Activated naive CD4-positive, alpha-beta T cell treated with anti-CD3 and anti-CD28 coated beads, Interleukin-2, amount 50 U/mL, for 72 hours (primary cell): Measurements from ENCODE around the gene NUDT19. TPM values are rescaled to one million over a fixed set of nuclear protein-coding genes. Genes with fewer than 3 reads are reported as not detected.
A peak's percentile ranks its signal among the peaks of the same experiment; 100 is the strongest.
"Not testable (repeated sequence)": the region's sequence is repeated elsewhere in the genome, so short reads cannot be mapped to it uniquely, and the experiment has no call there.

Experiments
- ATAC-seq, 2 donors: fragments of 150-1000 bp; cut with Tn5 transposase; 2 replicates each; pipeline ENCODE4 v1.10.0; 2021; ENCODE audit warnings: mild to moderate bottlenecking in 2 of 2, moderate library complexity in 2 of 2
- DNase-seq, 2 donors: peaks; one replicate each; pipeline ENCODE4 v3.0.0; 2021 to 2022; ENCODE audit warnings: low spot score in 2 of 2
- H3K27ac Mint-ChIP-seq, 2 donors: one replicate each; pipeline ENCODE4 v1.8.0; 2022; ENCODE audit warnings: mild to moderate bottlenecking in 2 of 2, mixed read lengths in 2 of 2
- H3K36me3 Mint-ChIP-seq, 2 donors: one replicate each; pipeline ENCODE4 v1.8.0; 2022; ENCODE audit warnings: mixed read lengths in 2 of 2
- H3K9me3 Mint-ChIP-seq, 2 donors: one replicate each; pipeline ENCODE4 v1.8.0; 2022; ENCODE audit warnings: mixed read lengths in 2 of 2
- total RNA-seq, 2 donors: library from RNA; stranded (reverse); gene quantifications; one replicate each; pipeline ENCODE4 v1.2.3, GENCODE V29; 2022

Gene NUDT19
- total RNA-seq, 2 donors from 2014 or later = 10.1 to 15.9 TPM

DNA sequence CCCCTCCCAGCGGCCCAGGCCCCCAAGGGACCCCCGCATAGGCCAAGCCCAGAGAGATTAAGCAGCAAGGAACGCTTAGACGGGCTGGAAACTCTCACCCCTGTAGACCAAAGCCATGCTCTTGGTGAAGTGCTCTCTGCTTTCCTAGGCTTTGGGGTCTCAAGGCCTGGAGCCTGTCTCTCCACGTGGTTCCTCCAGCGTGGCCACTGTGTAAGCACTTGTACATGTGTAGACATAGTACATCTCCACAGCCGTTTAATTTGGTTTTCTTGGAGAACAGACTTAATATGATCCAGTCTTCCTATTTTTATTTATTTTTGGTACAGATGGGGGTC, 1.1 kb downstream of the NUDT19 start:
- peaks cover 6% of the 10 kb centered on the region in 2 donors for H3K9me3 Mint-ChIP-seq
- peaks cover 36 to 47% of the 10 kb centered on the region in 2 donors for H3K36me3 Mint-ChIP-seq
- no peak for ATAC-seq
- DNase-seq = no peak
- peak overlapping the region; percentile 89 to 98 for H3K27ac Mint-ChIP-seq

- Mint-ChIP-seq H3K27ac (peak overlapping the region; percentile 89 to 98), H3K36me3 (peaks cover 43 to 54% of the 10 kb centered on the region in 2 donors)
- not testable (repeated sequence) for ATAC-seq, H3K9me3 Mint-ChIP-seq
- peak in 1 of 2 donors; percentile 46 for DNase-seq
Observed at GRCh38 chr19:32693151-32694108, 1.8 kb downstream of the NUDT19 start.

DNA sequence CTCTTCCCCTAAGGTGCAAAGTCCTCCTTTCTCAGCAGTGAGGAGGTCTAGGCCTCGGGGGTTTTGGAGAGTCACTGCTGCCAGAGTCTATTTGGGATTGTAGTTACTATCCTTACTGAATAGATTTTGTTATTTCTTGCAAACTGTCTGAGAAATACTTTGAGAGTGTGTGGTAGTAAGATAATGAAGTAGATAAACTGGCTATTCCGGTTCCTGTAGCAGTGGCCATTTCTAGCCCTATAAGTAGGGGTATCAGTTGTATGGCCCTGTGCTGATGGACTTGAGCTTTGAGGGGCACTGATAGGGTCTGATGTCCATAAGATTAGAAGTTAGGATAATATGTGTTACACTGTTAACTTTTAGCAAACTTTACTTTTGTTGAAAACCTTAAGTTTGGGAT, 2.7 kb downstream of the NUDT19 start:
- not testable (repeated sequence) for DNase-seq, H3K27ac Mint-ChIP-seq, H3K9me3 Mint-ChIP-seq, ATAC-seq
- H3K36me3 Mint-ChIP-seq = peaks cover 52 to 63% of the 10 kb centered on the region in 2 donors

DNA sequence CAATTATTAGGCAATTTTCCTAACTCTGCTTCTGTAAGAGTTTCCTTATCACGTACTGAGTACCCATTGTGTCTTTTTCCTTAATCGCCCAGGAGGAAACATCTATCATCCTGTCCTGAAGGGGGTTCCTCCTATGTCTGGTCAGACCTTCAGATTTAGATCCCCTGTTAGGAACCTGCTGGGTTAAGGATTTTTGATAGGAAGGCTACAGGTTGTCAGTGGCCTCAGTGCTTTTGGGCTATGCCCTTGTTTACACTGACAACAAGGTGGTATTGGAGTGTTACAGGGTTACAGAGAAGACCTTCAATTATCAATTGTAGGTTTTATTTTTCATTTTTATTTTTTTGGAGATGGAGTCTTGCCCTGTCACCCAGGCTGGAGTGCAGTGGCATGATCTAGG, 3.2 kb downstream of the NUDT19 start:
- not testable (repeated sequence) for H3K9me3 Mint-ChIP-seq, DNase-seq, ATAC-seq, H3K27ac Mint-ChIP-seq
- peaks cover 55 to 69% of the 10 kb centered on the region in 2 donors for H3K36me3 Mint-ChIP-seq

DNA sequence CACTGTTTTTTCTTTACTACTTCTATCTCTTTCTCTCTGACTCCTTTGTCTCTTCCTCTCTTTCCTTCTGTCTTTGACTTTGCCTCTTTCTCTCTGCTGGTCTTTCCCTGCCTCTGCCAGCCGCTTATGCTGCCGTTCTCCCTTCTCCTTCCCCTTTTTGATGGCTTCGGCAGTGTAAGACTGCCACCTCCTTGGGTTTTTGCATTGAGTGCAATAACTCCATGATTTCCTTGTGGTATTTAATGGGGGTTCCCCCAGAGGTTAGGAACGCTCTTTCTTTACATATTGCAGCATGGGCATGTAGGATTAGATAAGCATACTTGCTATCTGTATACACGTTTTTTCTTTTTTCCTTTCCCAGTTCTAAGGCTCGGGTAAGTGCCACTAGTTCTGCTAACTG, 3.9 kb downstream of the NUDT19 start:
- ATAC-seq, DNase-seq, H3K9me3 Mint-ChIP-seq: not testable (repeated sequence)
- H3K27ac Mint-ChIP-seq = peak overlapping the region in 1 of 2 donors; percentile 31
- H3K36me3 Mint-ChIP-seq = peaks cover 62 to 75% of the 10 kb centered on the region in 2 donors

- DNase-seq, ATAC-seq, H3K9me3 Mint-ChIP-seq: not testable (repeated sequence)
- peak overlapping the region in 1 of 2 donors; percentile 48 for H3K27ac Mint-ChIP-seq
- peaks cover 57 to 84% of the 10 kb centered on the region in 2 donors for H3K36me3 Mint-ChIP-seq
Observed at GRCh38 chr19:32696771-32697170, 5.2 kb downstream of the NUDT19 start.

GRCh38 chr19:32700129-32700528, 8.5 kb downstream of the NUDT19 start:
- not testable (repeated sequence) for DNase-seq, ATAC-seq, H3K27ac Mint-ChIP-seq
- Mint-ChIP-seq H3K36me3 (peaks cover 60 to 89% of the 10 kb centered on the region in 2 donors), H3K9me3 (peaks cover 7 to 12% of the 10 kb centered on the region in 2 donors)

- Mint-ChIP-seq H3K9me3 (peaks cover 7 to 15% of the 10 kb centered on the region in 2 donors), H3K27ac (no peak overlapping the region), H3K36me3 (peaks cover 55 to 88% of the 10 kb centered on the region in 2 donors)
- DNase-seq (no peak), ATAC-seq (no peak)
Observed at GRCh38 chr19:32702010-32702409, 10.4 kb downstream of the NUDT19 start.

DNA sequence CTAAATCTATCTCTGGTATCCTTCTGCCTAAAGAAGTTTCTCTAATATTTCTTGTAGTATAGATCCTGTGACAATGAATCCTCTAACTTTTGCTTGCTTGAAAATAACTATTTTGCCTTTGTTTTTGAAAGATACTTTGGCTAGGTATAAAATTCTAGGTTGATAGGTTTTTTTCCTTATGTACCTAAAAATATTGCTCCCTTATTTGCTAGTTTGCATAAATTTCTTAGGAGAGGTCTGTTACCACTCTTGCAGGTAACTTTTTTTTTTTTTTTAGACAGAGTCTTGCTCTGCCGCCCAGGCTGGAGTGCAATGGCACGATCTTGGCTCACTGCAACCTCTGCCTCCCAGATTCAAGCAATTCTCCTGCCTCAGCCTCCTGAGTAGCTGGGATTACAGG, 12.4 kb downstream of the NUDT19 start:
- ATAC-seq, H3K27ac Mint-ChIP-seq, DNase-seq: not testable (repeated sequence)
- Mint-ChIP-seq H3K36me3 (peaks cover 36 to 79% of the 10 kb centered on the region in 2 donors), H3K9me3 (peaks cover 7 to 14% of the 10 kb centered on the region in 2 donors)

GRCh38 chr19:32708457-32708856, 16.8 kb downstream of the NUDT19 start:
- Mint-ChIP-seq H3K36me3 (peaks cover 16 to 41% of the 10 kb centered on the region in 2 donors), H3K27ac (peak overlapping the region; percentile 60 to 83), H3K9me3 (peaks cover 4 to 8% of the 10 kb centered on the region in 2 donors)
- ATAC-seq = peak; percentile 95 to 98
- peak in 1 of 2 donors; percentile 26 for DNase-seq

GRCh38 chr19:32709032-32709431, 17.4 kb downstream of the NUDT19 start:
- ATAC-seq = peak; percentile 41 to 42
- peaks cover 4% of the 10 kb centered on the region in 2 donors for H3K9me3 Mint-ChIP-seq
- no peak for DNase-seq

GRCh38 chr19:32711747-32712146, 20.1 kb downstream of the NUDT19 start:
- no peak for ATAC-seq
- H3K27ac Mint-ChIP-seq = no peak overlapping the region
- H3K36me3 Mint-ChIP-seq = peaks cover 4 to 15% of the 10 kb centered on the region in 2 donors
- H3K9me3 Mint-ChIP-seq = peaks cover 0 to 3% of the 10 kb centered on the region in 2 donors
- no peak for DNase-seq

More at GRCh38 chr19:32709032-32709431, 17.4 kb downstream of the NUDT19 start:
- Mint-ChIP-seq H3K36me3 (peaks cover 13 to 36% of the 10 kb centered on the region in 2 donors), H3K27ac (peak overlapping the region in 1 of 2 donors; percentile 83)

DNA sequence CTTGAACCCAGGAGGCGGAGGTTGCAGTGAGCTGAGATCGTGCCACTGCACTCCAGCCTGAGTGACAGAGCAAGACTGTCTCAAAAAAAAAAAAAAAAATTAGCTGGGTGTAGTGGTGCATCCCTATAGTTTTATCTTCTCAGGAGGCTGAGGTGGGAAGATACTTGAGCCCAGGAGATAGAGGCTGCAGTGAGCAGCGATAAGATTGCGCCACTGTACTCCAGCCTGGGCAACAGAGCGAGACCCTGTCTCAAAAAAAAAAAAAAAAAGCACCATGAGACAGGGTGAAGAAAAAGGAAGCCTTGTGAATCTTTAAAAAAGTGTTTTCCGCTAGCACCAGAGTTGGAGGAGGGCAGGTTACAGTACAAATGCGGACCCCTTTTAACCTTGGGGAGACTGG, 24.6 kb downstream of the NUDT19 start:
- not testable (repeated sequence) for H3K9me3 Mint-ChIP-seq, DNase-seq, H3K36me3 Mint-ChIP-seq, ATAC-seq
- peak overlapping the region in 1 of 2 donors; percentile 55 for H3K27ac Mint-ChIP-seq

DNA sequence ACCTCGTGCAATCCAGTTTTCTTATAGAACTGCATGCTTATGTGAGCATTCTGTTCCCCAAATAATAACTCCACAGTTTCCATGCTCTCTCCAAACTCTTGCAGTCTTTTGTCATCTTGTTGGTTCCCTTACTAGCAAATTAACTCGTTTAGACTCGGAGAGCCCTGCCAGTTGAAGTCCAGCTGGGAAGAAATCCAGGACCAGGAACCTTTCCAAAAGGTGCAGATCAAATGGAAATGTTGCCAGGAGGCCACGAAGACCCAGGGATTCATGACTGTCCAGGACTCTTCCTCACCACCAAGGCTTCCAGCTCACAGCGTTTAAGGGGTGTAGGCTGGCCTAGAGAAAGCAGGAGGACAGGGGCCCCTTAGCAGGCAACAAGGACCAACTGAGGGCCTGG, 25.9 kb downstream of the NUDT19 start:
- Mint-ChIP-seq H3K27ac (no peak overlapping the region), H3K36me3 (peaks cover 0 to 11% of the 10 kb centered on the region in 2 donors), H3K9me3 (peaks cover 0 to 4% of the 10 kb centered on the region in 2 donors)
- ATAC-seq (no peak), DNase-seq (no peak)

- Mint-ChIP-seq H3K36me3 (peaks cover 0 to 11% of the 10 kb centered on the region in 2 donors), H3K9me3 (peaks cover 0 to 4% of the 10 kb centered on the region in 2 donors), H3K27ac (no peak overlapping the region)
- ATAC-seq (no peak), DNase-seq (no peak)
Observed at GRCh38 chr19:32718286-32718685, 26.7 kb downstream of the NUDT19 start.

DNA sequence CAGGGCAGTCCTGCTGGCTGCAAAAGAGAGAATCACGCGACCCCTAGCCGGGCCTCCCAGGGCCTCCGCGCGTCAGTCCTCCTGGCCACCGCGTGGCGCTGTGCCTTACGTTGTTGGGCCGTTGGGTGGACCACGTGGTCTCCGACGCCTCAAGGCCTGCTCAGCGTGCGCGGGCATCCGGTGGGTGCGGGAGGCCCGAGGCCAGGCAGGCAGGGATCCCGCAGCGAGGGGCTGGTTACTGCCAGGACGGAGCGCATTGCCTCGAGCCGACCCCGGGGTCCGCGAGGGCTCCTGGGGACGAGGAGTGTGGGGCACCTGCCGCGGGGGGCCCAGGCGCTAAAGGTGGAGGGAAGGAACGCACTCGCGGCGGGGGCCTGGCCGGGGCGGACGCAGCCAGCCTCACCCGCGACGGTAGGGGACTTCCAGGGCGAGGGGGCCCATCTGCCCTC, 28.0 kb downstream of the NUDT19 start, which contains the start of gene TDRD12:
Gene TDRD12 (plus strand): TSS at position 157 of the 449 bp plus-strand sequence. CDS start 306 bp downstream, outside the sequence.
- Mint-ChIP-seq H3K36me3 (peaks cover 0 to 11% of the 10 kb centered on the region in 2 donors), H3K9me3 (peaks cover 0 to 4% of the 10 kb centered on the region in 2 donors), H3K27ac (peak within 1 kb of the TSS in 1 of 2 donors; percentile 37)
- ATAC-seq = peak in 1 of 2 donors; percentile 63
- DNase-seq = peak in 1 of 2 donors; percentile 22
